Activated T-cell treated with anti-CD3 and anti-CD28 coated beads for 1 hour (primary cell): ENCODE measurements around the gene L3MBTL4.

Experiments
- DNase-seq: peaks from one replicate; pipeline ENCODE4 v3.0.0-alpha.2; 2020; ENCODE audit warnings: low read depth

L3MBTL4 gene

GRCh38 chr18:5983488-5983887 lies 431.2 kb downstream of the L3MBTL4 start:
- DNase-seq, result no peak

- DNase-seq, result no peak
Observed at GRCh38 chr18:5982332-5982731, 432.4 kb downstream of the L3MBTL4 start.

- DNase-seq, result no peak
Observed at GRCh38 chr18:5980721-5981120, 434.0 kb downstream of the L3MBTL4 start.

GRCh38 chr18:5979971-5980457 lies 434.7 kb downstream of the L3MBTL4 start:
- no peak for DNase-seq

- no peak for DNase-seq
Observed at GRCh38 chr18:5979176-5979888, 435.4 kb downstream of the L3MBTL4 start.

- no peak for DNase-seq
Observed at GRCh38 chr18:5977022-5977421, 437.7 kb downstream of the L3MBTL4 start.

GRCh38 chr18:5975111-5976002 lies 439.4 kb downstream of the L3MBTL4 start:
- DNase-seq, result no peak

- no peak for DNase-seq
Observed at GRCh38 chr18:5974696-5975095, 440.0 kb downstream of the L3MBTL4 start.

GRCh38 chr18:5973099-5973498 lies 441.6 kb downstream of the L3MBTL4 start:
- no peak for DNase-seq

GRCh38 chr18:5972298-5972697 lies 442.4 kb downstream of the L3MBTL4 start:
- DNase-seq, result no peak

- DNase-seq, result no peak
Observed at GRCh38 chr18:5969989-5970403, 444.7 kb downstream of the L3MBTL4 start.

- DNase-seq, result no peak
Observed at GRCh38 chr18:5969355-5969988, 445.2 kb downstream of the L3MBTL4 start.

GRCh38 chr18:5967666-5968065 lies 447.0 kb downstream of the L3MBTL4 start:
- DNase-seq, result no peak

GRCh38 chr18:5967007-5967406 lies 447.7 kb downstream of the L3MBTL4 start:
- DNase-seq, result no peak

- no peak for DNase-seq
Observed at GRCh38 chr18:5966514-5966913, 448.2 kb downstream of the L3MBTL4 start.

GRCh38 chr18:5964996-5965395 lies 449.7 kb downstream of the L3MBTL4 start:
- DNase-seq, result no peak

- DNase-seq, result no peak
Observed at GRCh38 chr18:5964596-5964995, 450.1 kb downstream of the L3MBTL4 start.

GRCh38 chr18:5964108-5964507 lies 450.6 kb downstream of the L3MBTL4 start:
- no peak for DNase-seq

- no peak for DNase-seq
Observed at GRCh38 chr18:5963267-5963666, 451.4 kb downstream of the L3MBTL4 start.

GRCh38 chr18:5962362-5962761 lies 452.3 kb downstream of the L3MBTL4 start:
- no peak for DNase-seq

GRCh38 chr18:5961828-5962150 lies 452.9 kb downstream of the L3MBTL4 start:
- no peak for DNase-seq

- no peak for DNase-seq
Observed at GRCh38 chr18:5961097-5961827, 453.4 kb downstream of the L3MBTL4 start.
